AG04450 (cell line): ENCODE results near the gene NXPH4. TPM values are rescaled to one million over a fixed set of nuclear protein-coding genes. Genes with fewer than 3 reads are reported as not detected.
A peak's percentile ranks its signal among the peaks of the same experiment; 100 is the strongest.

Experiments
- CTCF ChIA-PET: fragments of 300-600, 350-600 bp; formaldehyde crosslinking; extraction: SDS; loops from one replicate; lab custom pipeline; 2022; ENCODE audit warnings: antibody characterized with exemption, inconsistent platforms; lab: Charles Lee
- POLR2A ChIA-PET: fragments of 350-600 bp; formaldehyde crosslinking; extraction: SDS; loops from one replicate; lab custom pipeline; 2021; ENCODE audit warnings: antibody characterized with exemption, inconsistent platforms; lab: Yijun Ruan, JAX
- DNase-seq: peaks from one replicate; pipeline ENCODE4 v3.0.0-alpha.2; 2011; ENCODE audit warnings: low read depth, low spot score
- H3K27ac ChIP-seq: one replicate; pipeline ENCODE4 v1.5.1; 2012; ENCODE audit warnings: low read depth, low read length, control low read depth
- H3K27me3 ChIP-seq: one replicate; pipeline ENCODE4 v1.6.0; 2012; ENCODE audit warnings: low read length; ENCODE audit not compliant: control insufficient read depth, insufficient read depth
- H3K4me3 ChIP-seq: 2 replicates; pipeline ENCODE4 v1.5.1; 2011; ENCODE audit warnings: mild to moderate bottlenecking, low read depth, low read length, control low read depth
- H3K9me3 ChIP-seq: 2 replicates; pipeline ENCODE4 v1.5.1; 2012; ENCODE audit warnings: low read length; ENCODE audit not compliant: control insufficient read depth, insufficient read depth
- polyA plus RNA-seq: library from polyadenylated mRNA; depleted of rRNA; stranded (reverse); fragments of >200 nt; gene quantifications from 2 replicates; pipeline ENCODE4 v1.2.3, GENCODE V29; 2011
- TF ChIP-seq, protein P1 (sequence below): IDR thresholded peaks from 2 replicates; pipeline ENCODE4 v1.5.1; 2011; ENCODE audit warnings: low read depth, low read length, control low read depth, inconsistent platforms

The NXPH4 gene
- polyA plus RNA-seq, 1 experiment: 0.79 TPM

DNA sequence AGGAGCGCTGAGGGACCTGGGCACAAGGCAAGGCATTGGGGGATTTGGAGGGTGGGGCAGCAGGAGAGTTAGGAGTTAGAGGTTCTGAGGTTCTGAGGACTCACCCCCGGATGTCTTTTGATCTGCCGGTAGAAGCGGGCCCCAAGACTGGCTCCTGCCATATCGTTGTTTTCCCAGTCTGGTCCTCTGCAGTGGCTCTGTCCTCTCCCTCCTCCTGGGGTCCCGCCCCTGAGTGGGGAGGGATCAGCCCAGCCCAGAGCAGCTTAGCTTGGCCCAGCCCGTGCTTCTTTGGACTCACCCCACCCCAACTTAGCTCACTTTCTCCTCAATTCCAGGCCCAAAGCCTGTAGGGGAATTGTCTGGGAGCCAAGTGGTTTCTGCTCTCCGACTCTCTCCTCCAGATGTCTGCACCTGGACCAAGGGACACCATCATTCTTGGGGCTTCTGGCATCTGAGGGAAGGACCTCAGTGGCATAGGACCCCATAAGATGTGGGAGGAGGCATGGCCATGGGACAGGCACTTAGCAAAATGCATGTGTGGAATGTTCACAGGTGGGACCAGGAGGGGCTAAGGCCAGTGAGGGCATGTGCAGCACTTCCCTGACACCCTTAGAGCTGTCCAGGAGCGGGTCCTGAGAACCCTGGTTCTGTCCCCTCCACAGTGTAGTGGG is 20.5 kb downstream of the NXPH4 start:
- Histone ChIP-seq H3K27me3 (peaks cover 12% of the 10 kb centered on the region), H3K4me3 (no peak overlapping the region), H3K27ac (no peak overlapping the region), H3K9me3 (peaks cover 3% of the 10 kb centered on the region; the same call in 1 of the 2 replicates)
- CTCF ChIA-PET: interaction anchor here (1.0 to 10.5 kb wide), 3 partner anchors 10 to 22 kb away, joined by 4 to 161 read pairs (median 5); partner anchors contain the start of gene NXPH4
- DNase-seq: no peak
- TF ChIP-seq, protein P1, sequence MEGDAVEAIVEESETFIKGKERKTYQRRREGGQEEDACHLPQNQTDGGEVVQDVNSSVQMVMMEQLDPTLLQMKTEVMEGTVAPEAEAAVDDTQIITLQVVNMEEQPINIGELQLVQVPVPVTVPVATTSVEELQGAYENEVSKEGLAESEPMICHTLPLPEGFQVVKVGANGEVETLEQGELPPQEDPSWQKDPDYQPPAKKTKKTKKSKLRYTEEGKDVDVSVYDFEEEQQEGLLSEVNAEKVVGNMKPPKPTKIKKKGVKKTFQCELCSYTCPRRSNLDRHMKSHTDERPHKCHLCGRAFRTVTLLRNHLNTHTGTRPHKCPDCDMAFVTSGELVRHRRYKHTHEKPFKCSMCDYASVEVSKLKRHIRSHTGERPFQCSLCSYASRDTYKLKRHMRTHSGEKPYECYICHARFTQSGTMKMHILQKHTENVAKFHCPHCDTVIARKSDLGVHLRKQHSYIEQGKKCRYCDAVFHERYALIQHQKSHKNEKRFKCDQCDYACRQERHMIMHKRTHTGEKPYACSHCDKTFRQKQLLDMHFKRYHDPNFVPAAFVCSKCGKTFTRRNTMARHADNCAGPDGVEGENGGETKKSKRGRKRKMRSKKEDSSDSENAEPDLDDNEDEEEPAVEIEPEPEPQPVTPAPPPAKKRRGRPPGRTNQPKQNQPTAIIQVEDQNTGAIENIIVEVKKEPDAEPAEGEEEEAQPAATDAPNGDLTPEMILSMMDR: no peak
- POLR2A ChIA-PET: interaction anchor here (0.5 kb wide), 1 partner anchor 23 kb away, joined by 3 read pairs; no protein-coding TSS in a partner anchor

DNA sequence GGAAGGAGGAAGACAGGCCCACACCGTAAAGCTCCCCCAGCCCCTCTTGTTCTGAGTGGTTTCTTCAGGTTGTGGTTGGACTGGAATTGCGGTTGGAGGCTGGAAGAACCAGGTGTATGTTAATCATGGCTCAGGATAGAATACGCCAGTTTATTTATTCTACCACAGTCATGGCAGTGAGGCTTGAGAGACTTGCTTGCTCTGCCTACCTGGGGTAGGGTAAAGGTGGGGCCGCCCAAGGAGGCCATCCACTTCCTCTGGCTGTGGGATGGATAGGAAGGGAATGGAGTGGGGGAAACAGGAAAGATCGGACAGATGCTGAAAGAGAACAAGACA is 21.0 kb downstream of the NXPH4 start:
- Histone ChIP-seq H3K9me3 (peaks cover 3% of the 10 kb centered on the region; the same call in 1 of the 2 replicates), H3K27me3 (peaks cover 17% of the 10 kb centered on the region), H3K27ac (no peak overlapping the region), H3K4me3 (no peak overlapping the region)
- TF ChIP-seq, protein P1: no peak
- DNase-seq: no peak
- ChIA-PET POLR2A (interaction anchor here (4.5 kb wide), 1 partner anchor 7 kb away, joined by 58 read pairs; the partner anchor contains the start of gene SHMT2), CTCF (interaction anchor here (1.0 to 10.5 kb wide), 4 partner anchors 7 to 22 kb away, joined by 4 to 161 read pairs (median 23); partner anchors contain the start of genes NXPH4 and SHMT2)

DNA sequence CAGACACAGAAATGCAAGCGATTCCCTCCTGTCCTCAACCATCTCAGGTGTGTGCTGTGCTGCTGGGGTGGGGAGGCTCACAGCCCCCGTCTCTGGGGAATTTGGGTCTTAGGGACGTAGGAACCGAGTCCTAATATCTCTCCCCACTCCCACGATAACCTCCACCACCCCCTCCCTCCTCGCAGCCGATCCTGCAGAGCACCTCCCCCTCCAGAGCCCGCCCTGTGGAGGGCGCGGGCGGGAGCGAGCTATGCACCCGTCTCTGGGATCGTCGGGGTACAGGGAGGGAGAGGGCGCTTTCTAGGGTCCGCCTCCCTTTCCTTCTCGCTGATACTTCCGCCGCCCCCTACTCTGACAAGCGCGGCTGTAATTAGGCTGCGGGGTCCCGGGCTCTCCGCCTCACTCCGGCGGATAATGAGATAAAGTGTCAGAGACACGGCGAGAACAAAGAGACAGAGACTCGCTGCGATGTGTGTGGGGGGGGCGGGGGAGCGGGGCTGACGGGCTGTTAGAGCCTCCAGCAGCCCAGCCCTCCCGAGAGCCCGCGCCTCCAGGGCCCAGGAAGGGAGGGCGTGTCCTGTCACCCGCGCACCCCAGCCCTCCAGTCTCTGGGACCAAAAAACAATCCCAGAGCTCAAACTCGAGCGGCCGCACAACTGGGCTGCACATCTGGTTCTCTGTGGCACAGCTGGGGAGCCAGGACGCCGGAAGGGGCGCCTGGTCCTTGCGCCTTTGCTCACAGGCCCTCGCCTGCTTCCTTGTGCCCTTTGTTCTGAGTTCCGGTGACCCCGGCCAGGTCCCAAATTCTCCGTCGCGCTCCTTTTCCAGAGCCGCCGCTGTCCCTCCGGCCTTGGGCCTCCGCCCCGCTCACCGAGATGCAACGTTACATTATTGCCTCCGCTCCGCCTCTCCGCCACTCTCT is 21.6 kb downstream of the NXPH4 start:
- Histone ChIP-seq H3K27ac (no peak overlapping the region), H3K9me3 (peaks cover 3% of the 10 kb centered on the region; the same call in 1 of the 2 replicates), H3K27me3 (peaks cover 20% of the 10 kb centered on the region), H3K4me3 (no peak overlapping the region)
- CTCF ChIA-PET: interaction anchor here (1.1 to 10.5 kb wide), 8 partner anchors 8 to 169 kb away, joined by 3 to 161 read pairs (median 6); partner anchors contain the start of genes NXPH4, SHMT2 and STAC3
- POLR2A ChIA-PET: interaction anchor here (0.7 to 4.5 kb wide), 3 partner anchors 8 to 105 kb away, joined by 3 to 58 read pairs (median 4); partner anchors contain the start of gene SHMT2
- TF ChIP-seq, protein P1: no peak
- DNase-seq: no peak

- peaks cover 20% of the 10 kb centered on the region for H3K27me3 ChIP-seq
- CTCF ChIA-PET: interaction anchor here (0.7 to 10.5 kb wide), 9 partner anchors 9 to 170 kb away, joined by 3 to 161 read pairs (median 6); partner anchors contain the start of genes NXPH4, SHMT2 and STAC3
- POLR2A ChIA-PET: interaction anchor here (0.7 to 4.5 kb wide), 3 partner anchors 9 to 104 kb away, joined by 3 to 58 read pairs (median 4); partner anchors contain the start of gene SHMT2
- H3K4me3 ChIP-seq: peak overlapping the region; percentile 68
- DNase-seq: peak; percentile 72
- peak overlapping the region; percentile 89 for H3K27ac ChIP-seq
- TF ChIP-seq, protein P1: peak; percentile 100
- H3K9me3 ChIP-seq: peaks cover 3% of the 10 kb centered on the region; the same call in 1 of the 2 replicates
These were observed 22.4 kb downstream of the NXPH4 start for GRCh38 chr12:57238854-57239554.
